GM12892 (cell line): ENCODE measurements around the gene KISS1R.

Source experiments
- POLR2A ChIP-seq: IDR thresholded peaks from 2 replicates; pipeline ENCODE4 v1.6.1; 2011; ENCODE audit warnings: low read depth, low read length, control low read depth
- TAF1 ChIP-seq: IDR thresholded peaks from 2 replicates; pipeline ENCODE4 v1.6.1; 2011; ENCODE audit warnings: low read depth, mild to moderate bottlenecking, control low read depth, low read length, borderline replicate concordance

DNA sequence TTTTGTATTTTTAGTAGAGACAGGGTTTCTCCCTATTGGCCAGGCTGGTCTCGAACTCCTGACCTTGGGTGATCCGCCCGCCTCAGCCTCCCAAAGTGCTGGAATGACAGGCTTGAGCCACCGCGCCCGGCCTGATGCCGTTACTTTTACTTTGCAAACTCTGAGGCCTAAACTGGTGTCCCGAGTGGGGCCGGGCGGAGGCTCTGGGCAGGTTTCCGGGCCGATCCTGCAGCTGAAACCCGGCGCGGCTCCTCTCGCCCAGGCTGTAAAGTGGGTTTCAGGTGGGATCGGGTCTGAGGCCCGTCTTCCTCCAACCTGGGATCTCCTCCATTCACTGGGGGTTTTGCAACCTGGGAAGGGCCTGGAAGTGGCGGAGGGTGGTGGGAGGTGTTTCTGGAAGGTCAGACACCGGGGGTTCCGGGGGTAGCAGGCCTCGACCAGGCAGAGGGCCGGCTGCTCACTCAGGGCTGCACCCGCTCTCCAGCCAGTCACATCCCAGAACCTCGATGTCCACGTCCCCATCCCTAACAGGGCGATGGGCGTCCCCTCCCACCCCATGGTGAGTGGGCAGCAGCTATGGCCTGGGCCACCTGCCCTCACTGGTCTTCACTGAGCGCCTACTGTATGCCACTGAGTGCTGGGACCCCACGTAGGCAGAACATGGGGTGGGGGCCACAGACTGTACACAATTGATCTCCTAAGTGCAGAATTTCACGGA, 45.7 kb downstream of the KISS1R start:
- TF ChIP-seq POLR2A: no peak
- no peak for TF ChIP-seq TAF1
